ENCODE results near the gene ASTL.

DNA sequence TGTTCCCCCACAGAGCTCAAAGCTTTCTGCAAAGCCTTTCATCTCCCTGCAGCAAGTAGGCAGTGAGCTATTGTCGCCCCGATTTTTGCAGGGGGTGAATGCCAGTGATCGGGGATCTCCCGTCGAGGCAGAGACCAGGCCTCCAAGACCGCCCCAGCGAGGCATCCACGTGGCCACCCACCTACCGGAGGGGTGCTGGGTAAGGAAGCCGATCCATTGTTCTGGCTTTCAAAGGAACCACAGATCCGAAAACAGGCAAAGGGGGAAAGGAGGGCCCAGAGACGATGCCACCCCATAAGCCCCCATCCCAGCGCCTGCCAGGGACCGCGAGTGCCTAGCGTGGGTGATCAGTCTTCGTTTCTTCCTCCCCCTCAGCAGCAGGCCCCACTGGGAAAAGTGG is 24.4 kb downstream of the ASTL start:
- TF ChIP-seq ZFP3 (CRISPR knock-in tag; IDR thresholded peaks at IDR 0.05) (no peak), PPARA (CRISPR knock-in tag; IDR thresholded peaks at IDR 0.05; ENCODE audit: borderline replicate concordance) (no peak), RARB (CRISPR knock-in tag; IDR thresholded peaks at IDR 0.05) (no peak), ZC3H10 (CRISPR knock-in tag; IDR thresholded peaks at IDR 0.05) (no peak), ESRRG (CRISPR knock-in tag; IDR thresholded peaks at IDR 0.05) (no peak), ZNF70 (CRISPR knock-in tag; IDR thresholded peaks at IDR 0.05) (no peak), ZNF565 (CRISPR knock-in tag; conservative IDR thresholded peaks at IDR 0.05; ENCODE audit: low read depth) (no peak), TCF4 (CRISPR knock-in tag; IDR thresholded peaks at IDR 0.05; ENCODE audit: borderline replicate concordance) (no peak), ARNTL (CRISPR knock-in tag; IDR thresholded peaks at IDR 0.05; ENCODE audit: borderline replicate concordance, low read depth) (no peak)
- TF ChIP-seq, protein P1, sequence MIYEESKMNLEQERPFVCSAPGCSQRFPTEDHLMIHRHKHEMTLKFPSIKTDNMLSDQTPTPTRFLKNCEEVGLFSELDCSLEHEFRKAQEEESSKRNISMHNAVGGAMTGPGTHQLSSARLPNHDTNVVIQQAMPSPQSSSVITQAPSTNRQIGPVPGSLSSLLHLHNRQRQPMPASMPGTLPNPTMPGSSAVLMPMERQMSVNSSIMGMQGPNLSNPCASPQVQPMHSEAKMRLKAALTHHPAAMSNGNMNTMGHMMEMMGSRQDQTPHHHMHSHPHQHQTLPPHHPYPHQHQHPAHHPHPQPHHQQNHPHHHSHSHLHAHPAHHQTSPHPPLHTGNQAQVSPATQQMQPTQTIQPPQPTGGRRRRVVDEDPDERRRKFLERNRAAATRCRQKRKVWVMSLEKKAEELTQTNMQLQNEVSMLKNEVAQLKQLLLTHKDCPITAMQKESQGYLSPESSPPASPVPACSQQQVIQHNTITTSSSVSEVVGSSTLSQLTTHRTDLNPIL (CRISPR knock-in tag; IDR thresholded peaks at IDR 0.05; ENCODE audit: low read depth) = no peak
- TF ChIP-seq, protein P2, sequence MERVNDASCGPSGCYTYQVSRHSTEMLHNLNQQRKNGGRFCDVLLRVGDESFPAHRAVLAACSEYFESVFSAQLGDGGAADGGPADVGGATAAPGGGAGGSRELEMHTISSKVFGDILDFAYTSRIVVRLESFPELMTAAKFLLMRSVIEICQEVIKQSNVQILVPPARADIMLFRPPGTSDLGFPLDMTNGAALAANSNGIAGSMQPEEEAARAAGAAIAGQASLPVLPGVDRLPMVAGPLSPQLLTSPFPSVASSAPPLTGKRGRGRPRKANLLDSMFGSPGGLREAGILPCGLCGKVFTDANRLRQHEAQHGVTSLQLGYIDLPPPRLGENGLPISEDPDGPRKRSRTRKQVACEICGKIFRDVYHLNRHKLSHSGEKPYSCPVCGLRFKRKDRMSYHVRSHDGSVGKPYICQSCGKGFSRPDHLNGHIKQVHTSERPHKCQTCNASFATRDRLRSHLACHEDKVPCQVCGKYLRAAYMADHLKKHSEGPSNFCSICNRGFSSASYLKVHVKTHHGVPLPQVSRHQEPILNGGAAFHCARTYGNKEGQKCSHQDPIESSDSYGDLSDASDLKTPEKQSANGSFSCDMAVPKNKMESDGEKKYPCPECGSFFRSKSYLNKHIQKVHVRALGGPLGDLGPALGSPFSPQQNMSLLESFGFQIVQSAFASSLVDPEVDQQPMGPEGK (CRISPR knock-in tag; IDR thresholded peaks at IDR 0.05; ENCODE audit: borderline replicate concordance) = no peak
- TF ChIP-seq, protein P3, sequence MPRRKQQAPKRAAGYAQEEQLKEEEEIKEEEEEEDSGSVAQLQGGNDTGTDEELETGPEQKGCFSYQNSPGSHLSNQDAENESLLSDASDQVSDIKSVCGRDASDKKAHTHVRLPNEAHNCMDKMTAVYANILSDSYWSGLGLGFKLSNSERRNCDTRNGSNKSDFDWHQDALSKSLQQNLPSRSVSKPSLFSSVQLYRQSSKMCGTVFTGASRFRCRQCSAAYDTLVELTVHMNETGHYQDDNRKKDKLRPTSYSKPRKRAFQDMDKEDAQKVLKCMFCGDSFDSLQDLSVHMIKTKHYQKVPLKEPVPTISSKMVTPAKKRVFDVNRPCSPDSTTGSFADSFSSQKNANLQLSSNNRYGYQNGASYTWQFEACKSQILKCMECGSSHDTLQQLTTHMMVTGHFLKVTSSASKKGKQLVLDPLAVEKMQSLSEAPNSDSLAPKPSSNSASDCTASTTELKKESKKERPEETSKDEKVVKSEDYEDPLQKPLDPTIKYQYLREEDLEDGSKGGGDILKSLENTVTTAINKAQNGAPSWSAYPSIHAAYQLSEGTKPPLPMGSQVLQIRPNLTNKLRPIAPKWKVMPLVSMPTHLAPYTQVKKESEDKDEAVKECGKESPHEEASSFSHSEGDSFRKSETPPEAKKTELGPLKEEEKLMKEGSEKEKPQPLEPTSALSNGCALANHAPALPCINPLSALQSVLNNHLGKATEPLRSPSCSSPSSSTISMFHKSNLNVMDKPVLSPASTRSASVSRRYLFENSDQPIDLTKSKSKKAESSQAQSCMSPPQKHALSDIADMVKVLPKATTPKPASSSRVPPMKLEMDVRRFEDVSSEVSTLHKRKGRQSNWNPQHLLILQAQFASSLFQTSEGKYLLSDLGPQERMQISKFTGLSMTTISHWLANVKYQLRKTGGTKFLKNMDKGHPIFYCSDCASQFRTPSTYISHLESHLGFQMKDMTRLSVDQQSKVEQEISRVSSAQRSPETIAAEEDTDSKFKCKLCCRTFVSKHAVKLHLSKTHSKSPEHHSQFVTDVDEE (CRISPR knock-in tag; IDR thresholded peaks at IDR 0.05) = no peak
